ENCODE data around the gene FAM111B.
"Not testable (repeated sequence)": the region's sequence is repeated elsewhere in the genome, so short reads cannot be mapped to it uniquely, and the experiment has no call there.

DNA sequence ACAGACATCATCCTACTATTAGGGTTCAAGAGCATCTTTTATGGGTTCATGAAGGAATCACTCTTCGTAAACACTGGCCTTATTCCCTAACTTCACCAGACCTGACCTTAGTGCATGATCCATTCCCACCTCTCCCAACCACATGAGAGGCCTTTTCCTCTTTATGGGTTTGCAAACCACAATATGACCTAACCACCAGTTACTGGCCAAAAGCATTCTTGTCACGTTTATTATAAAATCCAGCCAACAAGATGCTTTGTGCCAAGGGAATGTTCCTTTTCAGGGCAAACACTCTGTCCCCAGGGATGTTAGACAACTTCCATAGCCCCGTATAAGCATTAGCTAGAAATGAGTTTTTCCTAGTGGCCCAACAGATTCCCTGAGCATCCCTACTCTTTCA, 46.9 kb upstream of the FAM111B start:
- TF ChIP-seq, protein P1, sequence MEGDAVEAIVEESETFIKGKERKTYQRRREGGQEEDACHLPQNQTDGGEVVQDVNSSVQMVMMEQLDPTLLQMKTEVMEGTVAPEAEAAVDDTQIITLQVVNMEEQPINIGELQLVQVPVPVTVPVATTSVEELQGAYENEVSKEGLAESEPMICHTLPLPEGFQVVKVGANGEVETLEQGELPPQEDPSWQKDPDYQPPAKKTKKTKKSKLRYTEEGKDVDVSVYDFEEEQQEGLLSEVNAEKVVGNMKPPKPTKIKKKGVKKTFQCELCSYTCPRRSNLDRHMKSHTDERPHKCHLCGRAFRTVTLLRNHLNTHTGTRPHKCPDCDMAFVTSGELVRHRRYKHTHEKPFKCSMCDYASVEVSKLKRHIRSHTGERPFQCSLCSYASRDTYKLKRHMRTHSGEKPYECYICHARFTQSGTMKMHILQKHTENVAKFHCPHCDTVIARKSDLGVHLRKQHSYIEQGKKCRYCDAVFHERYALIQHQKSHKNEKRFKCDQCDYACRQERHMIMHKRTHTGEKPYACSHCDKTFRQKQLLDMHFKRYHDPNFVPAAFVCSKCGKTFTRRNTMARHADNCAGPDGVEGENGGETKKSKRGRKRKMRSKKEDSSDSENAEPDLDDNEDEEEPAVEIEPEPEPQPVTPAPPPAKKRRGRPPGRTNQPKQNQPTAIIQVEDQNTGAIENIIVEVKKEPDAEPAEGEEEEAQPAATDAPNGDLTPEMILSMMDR (IDR thresholded peaks at IDR 0.05), result not testable (repeated sequence)
- TF ChIP-seq POLR2A (IDR thresholded peaks at IDR 0.05), result not testable (repeated sequence)

Data from lower leg skin (tissue), 3 donors.